ENCODE data around the gene KDM4B.

KDM4B gene

GRCh38 chr19:5080809-5081208 is 111.9 kb downstream of the KDM4B start:
- DNase-seq (no peak), ATAC-seq (ENCODE audit: insufficient read depth, low read depth) (no peak)
- no peak overlapping the region for H3K27ac ChIP-seq (ENCODE audit: low read length)
- no peaks in the 10 kb centered on the region for H3K4me1 ChIP-seq (ENCODE audit: insufficient read depth, low read length)
- H3K36me3 ChIP-seq (ENCODE audit: insufficient read depth, low read length): peaks cover 80% of the 10 kb centered on the region
- peaks cover 32% of the 10 kb centered on the region for H4K20me1 ChIP-seq (ENCODE audit: insufficient read depth, low read length)
- no peak for TF ChIP-seq EZH2 (IDR thresholded peaks at IDR 0.05; ENCODE audit: borderline replicate concordance, low read depth, low read length, severe bottlenecking)
- no peak for TF ChIP-seq CTCF (IDR thresholded peaks at IDR 0.05; ENCODE audit: borderline replicate concordance, extremely low read depth, low read length, poor library complexity, severe bottlenecking)
- no peak overlapping the region for H2AFZ ChIP-seq (ENCODE audit: low read depth, low read length)
- H3K79me2 ChIP-seq (ENCODE audit: insufficient read depth, low read length): no peaks in the 10 kb centered on the region; the same call in 1 of the 2 replicates
- H3K27me3 ChIP-seq (ENCODE audit: insufficient read depth, low read length, poor library complexity): no peaks in the 10 kb centered on the region
- no peaks in the 10 kb centered on the region for H3K9me3 ChIP-seq (ENCODE audit: insufficient read depth, low read length, severe bottlenecking)
- no peak overlapping the region for H3K4me3 ChIP-seq (ENCODE audit: low read depth in 1 of 2, low read length in 2 of 2)
- H3K9ac ChIP-seq (ENCODE audit: low read depth, low read length): no peak overlapping the region
- no peak overlapping the region for H3K4me2 ChIP-seq (ENCODE audit: insufficient read depth, low read length)

DNA sequence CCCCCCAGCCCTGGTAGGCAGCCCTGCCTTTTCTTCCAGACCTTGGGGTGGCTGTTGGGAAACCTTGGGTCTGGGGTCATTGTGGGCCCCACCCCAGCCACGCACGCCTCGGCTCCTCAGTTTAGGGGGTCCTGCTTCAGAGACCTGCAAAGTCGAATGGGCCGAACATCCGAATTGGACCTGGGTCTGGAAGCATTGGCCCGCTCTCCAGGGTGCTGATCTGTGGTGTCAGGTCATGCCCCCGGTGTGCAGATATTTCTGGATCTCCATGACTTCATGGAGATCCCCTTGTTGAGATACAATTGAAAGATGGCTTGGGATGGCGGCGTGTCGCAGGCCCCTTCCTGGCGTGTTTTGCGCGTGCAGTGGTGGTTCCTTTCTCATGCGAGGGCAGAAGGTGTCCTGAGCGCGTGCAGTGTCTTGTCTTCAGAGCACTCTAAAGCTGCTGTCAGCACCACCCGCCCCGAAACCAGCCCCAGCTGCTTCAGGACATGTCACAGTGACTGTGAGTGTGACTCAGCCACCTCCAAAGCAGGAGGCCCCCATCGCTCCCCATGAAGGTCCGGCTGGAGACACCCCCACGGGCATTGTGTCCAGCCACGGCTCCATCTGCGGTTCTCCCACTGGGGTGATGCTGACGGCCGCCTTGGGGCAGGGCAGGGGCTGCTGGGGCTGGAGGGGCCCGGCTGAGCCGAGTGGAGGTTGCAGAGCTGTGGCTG is 112.7 kb downstream of the KDM4B start:
- Histone ChIP-seq H2AFZ (ENCODE audit: low read depth, low read length) (no peak overlapping the region), H3K9me3 (ENCODE audit: insufficient read depth, low read length, severe bottlenecking) (no peaks in the 10 kb centered on the region), H3K27ac (ENCODE audit: low read length) (no peak overlapping the region), H3K36me3 (ENCODE audit: insufficient read depth, low read length) (peaks cover 85% of the 10 kb centered on the region), H3K9ac (ENCODE audit: low read depth, low read length) (no peak overlapping the region), H3K4me3 (ENCODE audit: low read depth in 1 of 2, low read length in 2 of 2) (no peak overlapping the region), H3K4me2 (ENCODE audit: insufficient read depth, low read length) (no peak overlapping the region), H3K27me3 (ENCODE audit: insufficient read depth, low read length, poor library complexity) (no peaks in the 10 kb centered on the region), H3K79me2 (ENCODE audit: insufficient read depth, low read length) (no peaks in the 10 kb centered on the region; the same call in 1 of the 2 replicates), H3K4me1 (ENCODE audit: insufficient read depth, low read length) (no peaks in the 10 kb centered on the region), H4K20me1 (ENCODE audit: insufficient read depth, low read length) (peaks cover 32% of the 10 kb centered on the region)
- DNase-seq (no peak), ATAC-seq (ENCODE audit: insufficient read depth, low read depth) (no peak)
- TF ChIP-seq EZH2 (IDR thresholded peaks at IDR 0.05; ENCODE audit: borderline replicate concordance, low read depth, low read length, severe bottlenecking): no peak
- no peak for TF ChIP-seq CTCF (IDR thresholded peaks at IDR 0.05; ENCODE audit: borderline replicate concordance, extremely low read depth, low read length, poor library complexity, severe bottlenecking)

- Histone ChIP-seq H3K36me3 (ENCODE audit: insufficient read depth, low read length) (peaks cover 83% of the 10 kb centered on the region), H3K79me2 (ENCODE audit: insufficient read depth, low read length) (no peaks in the 10 kb centered on the region; the same call in 1 of the 2 replicates), H3K9ac (ENCODE audit: low read depth, low read length) (no peak overlapping the region), H4K20me1 (ENCODE audit: insufficient read depth, low read length) (peaks cover 32% of the 10 kb centered on the region), H3K9me3 (ENCODE audit: insufficient read depth, low read length, severe bottlenecking) (no peaks in the 10 kb centered on the region), H3K4me2 (ENCODE audit: insufficient read depth, low read length) (no peak overlapping the region), H2AFZ (ENCODE audit: low read depth, low read length) (no peak overlapping the region), H3K4me1 (ENCODE audit: insufficient read depth, low read length) (no peaks in the 10 kb centered on the region), H3K4me3 (ENCODE audit: low read depth in 1 of 2, low read length in 2 of 2) (no peak overlapping the region), H3K27ac (ENCODE audit: low read length) (no peak overlapping the region), H3K27me3 (ENCODE audit: insufficient read depth, low read length, poor library complexity) (no peaks in the 10 kb centered on the region)
- ATAC-seq (ENCODE audit: insufficient read depth, low read depth): no peak
- no peak for DNase-seq
- no peak for TF ChIP-seq CTCF (IDR thresholded peaks at IDR 0.05; ENCODE audit: borderline replicate concordance, extremely low read depth, low read length, poor library complexity, severe bottlenecking)
- no peak for TF ChIP-seq EZH2 (IDR thresholded peaks at IDR 0.05; ENCODE audit: borderline replicate concordance, low read depth, low read length, severe bottlenecking)
Measured at GRCh38 chr19:5083547-5083965, 114.6 kb downstream of the KDM4B start.

All from DND-41 (cell line).